ENCODE measurements around the gene DLGAP4.

Gene DLGAP4

GRCh38 chr20:36391955-36392354 lies 85.8 kb downstream of the DLGAP4 start:
- no peak for TF ChIP-seq POLR2A (IDR thresholded peaks at IDR 0.05; ENCODE audit: low read depth, low read length)
- no peak for DNase-seq (ENCODE audit: insufficient read length, low spot score)
- FAIRE-seq = no peak

GRCh38 chr20:36392989-36393388 lies 86.8 kb downstream of the DLGAP4 start:
- no peak for TF ChIP-seq POLR2A (IDR thresholded peaks at IDR 0.05; ENCODE audit: low read depth, low read length)
- DNase-seq (ENCODE audit: insufficient read length, low spot score) (no peak), FAIRE-seq (no peak)

- DNase-seq (ENCODE audit: insufficient read length, low spot score) (no peak), FAIRE-seq (no peak)
- TF ChIP-seq POLR2A (IDR thresholded peaks at IDR 0.05; ENCODE audit: low read depth, low read length) = no peak
These were observed 88.3 kb downstream of the DLGAP4 start for GRCh38 chr20:36394340-36394965.

GRCh38 chr20:36396340-36396739 lies 90.2 kb downstream of the DLGAP4 start:
- DNase-seq (ENCODE audit: insufficient read length, low spot score) = no peak
- no peak for FAIRE-seq
- no peak for TF ChIP-seq POLR2A (IDR thresholded peaks at IDR 0.05; ENCODE audit: low read depth, low read length)

GRCh38 chr20:36396847-36397630 lies 90.9 kb downstream of the DLGAP4 start:
- FAIRE-seq = no peak
- TF ChIP-seq POLR2A (IDR thresholded peaks at IDR 0.05; ENCODE audit: low read depth, low read length) = no peak
- DNase-seq (ENCODE audit: insufficient read length, low spot score) = no peak

- FAIRE-seq = no peak
- no peak for TF ChIP-seq POLR2A (IDR thresholded peaks at IDR 0.05; ENCODE audit: low read depth, low read length)
- DNase-seq (ENCODE audit: insufficient read length, low spot score) = no peak
These were observed 92.4 kb downstream of the DLGAP4 start for GRCh38 chr20:36398515-36398914.

- no peak for FAIRE-seq
- TF ChIP-seq POLR2A (IDR thresholded peaks at IDR 0.05; ENCODE audit: low read depth, low read length) = no peak
- DNase-seq (ENCODE audit: insufficient read length, low spot score) = peak; percentile 84
These were observed 93.2 kb downstream of the DLGAP4 start for GRCh38 chr20:36399147-36399968.

- DNase-seq (ENCODE audit: insufficient read length, low spot score) (no peak), FAIRE-seq (no peak)
- no peak for TF ChIP-seq POLR2A (IDR thresholded peaks at IDR 0.05; ENCODE audit: low read depth, low read length)
These were observed 93.9 kb downstream of the DLGAP4 start for GRCh38 chr20:36399969-36400545.

GRCh38 chr20:36400909-36401735 lies 95.0 kb downstream of the DLGAP4 start:
- no peak for TF ChIP-seq POLR2A (IDR thresholded peaks at IDR 0.05; ENCODE audit: low read depth, low read length)
- no peak for FAIRE-seq
- no peak for DNase-seq (ENCODE audit: insufficient read length, low spot score)

- no peak for FAIRE-seq
- DNase-seq (ENCODE audit: insufficient read length, low spot score) = no peak
- no peak for TF ChIP-seq POLR2A (IDR thresholded peaks at IDR 0.05; ENCODE audit: low read depth, low read length)
These were observed 96.6 kb downstream of the DLGAP4 start for GRCh38 chr20:36402708-36403107.

GRCh38 chr20:36404435-36404978 lies 98.4 kb downstream of the DLGAP4 start:
- DNase-seq (ENCODE audit: insufficient read length, low spot score) (no peak), FAIRE-seq (no peak)
- no peak for TF ChIP-seq POLR2A (IDR thresholded peaks at IDR 0.05; ENCODE audit: low read depth, low read length)

GRCh38 chr20:36405255-36405654 lies 99.1 kb downstream of the DLGAP4 start:
- no peak for DNase-seq (ENCODE audit: insufficient read length, low spot score)
- no peak for TF ChIP-seq POLR2A (IDR thresholded peaks at IDR 0.05; ENCODE audit: low read depth, low read length)
- FAIRE-seq = no peak

GRCh38 chr20:36407199-36407733 lies 101.1 kb downstream of the DLGAP4 start:
- TF ChIP-seq POLR2A (IDR thresholded peaks at IDR 0.05; ENCODE audit: low read depth, low read length) = no peak
- FAIRE-seq = no peak
- DNase-seq (ENCODE audit: insufficient read length, low spot score) = peak; percentile 35
